ENCODE measurements around the gene SPTLC2.

Gene SPTLC2

DNA sequence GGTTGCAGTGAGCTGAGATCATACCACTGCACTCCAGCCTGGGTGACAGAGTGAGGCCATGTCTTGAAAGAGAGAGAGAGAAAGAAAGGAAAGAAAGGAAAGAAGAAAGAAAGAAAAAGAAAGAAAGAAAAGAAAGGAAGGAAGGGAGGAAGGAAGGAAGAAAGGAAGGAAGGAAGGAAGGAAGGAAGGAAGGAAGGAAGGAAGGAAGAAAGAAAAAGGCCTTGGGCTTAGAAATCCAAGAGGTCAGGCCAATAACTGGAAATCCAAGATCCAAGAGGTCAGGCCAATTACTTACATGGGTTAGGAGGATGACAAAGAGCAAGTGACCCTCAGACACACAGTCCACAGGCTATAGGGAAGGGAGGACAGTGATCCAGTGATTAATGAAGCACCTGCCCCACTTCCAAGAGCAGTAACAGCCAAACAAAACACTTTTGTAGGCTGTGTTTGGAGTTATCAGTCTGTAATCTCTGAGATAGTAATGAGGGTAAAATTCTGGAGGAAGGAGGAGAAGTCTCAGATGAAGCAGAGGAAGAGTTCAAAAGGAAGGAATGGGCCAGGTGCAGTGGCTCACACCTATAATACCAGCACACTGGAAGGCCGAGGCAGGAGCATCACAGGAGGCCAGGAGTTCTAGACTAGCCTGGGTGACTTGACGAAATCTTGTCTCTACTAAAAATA lies 32.2 kb upstream of the SPTLC2 start:
- H3K27ac ChIP-seq (replicated peaks), result no peak overlapping the region
- no peaks in the 10 kb centered on the region for H3K27me3 ChIP-seq (ENCODE audit: insufficient read depth, poor library complexity, severe bottlenecking)
- DNase-seq (ENCODE audit: low read depth in 1 of 2, low spot score in 1 of 2), result no peak
- no peak overlapping the region for H3K4me3 ChIP-seq (replicated peaks; ENCODE audit: insufficient read depth, low read length)
- TF ChIP-seq SPI1 (IDR thresholded peaks at IDR 0.05; ENCODE audit: borderline replicate concordance, low read depth) (no peak), GABPA (IDR thresholded peaks at IDR 0.05; ENCODE audit: low read depth) (no peak), POLR2AphosphoS5 (IDR thresholded peaks at IDR 0.05; ENCODE audit: low read depth) (no peak), CTCF (IDR thresholded peaks at IDR 0.05; ENCODE audit: insufficient read depth, low read length) (no peak)
- TF ChIP-seq, protein P1, sequence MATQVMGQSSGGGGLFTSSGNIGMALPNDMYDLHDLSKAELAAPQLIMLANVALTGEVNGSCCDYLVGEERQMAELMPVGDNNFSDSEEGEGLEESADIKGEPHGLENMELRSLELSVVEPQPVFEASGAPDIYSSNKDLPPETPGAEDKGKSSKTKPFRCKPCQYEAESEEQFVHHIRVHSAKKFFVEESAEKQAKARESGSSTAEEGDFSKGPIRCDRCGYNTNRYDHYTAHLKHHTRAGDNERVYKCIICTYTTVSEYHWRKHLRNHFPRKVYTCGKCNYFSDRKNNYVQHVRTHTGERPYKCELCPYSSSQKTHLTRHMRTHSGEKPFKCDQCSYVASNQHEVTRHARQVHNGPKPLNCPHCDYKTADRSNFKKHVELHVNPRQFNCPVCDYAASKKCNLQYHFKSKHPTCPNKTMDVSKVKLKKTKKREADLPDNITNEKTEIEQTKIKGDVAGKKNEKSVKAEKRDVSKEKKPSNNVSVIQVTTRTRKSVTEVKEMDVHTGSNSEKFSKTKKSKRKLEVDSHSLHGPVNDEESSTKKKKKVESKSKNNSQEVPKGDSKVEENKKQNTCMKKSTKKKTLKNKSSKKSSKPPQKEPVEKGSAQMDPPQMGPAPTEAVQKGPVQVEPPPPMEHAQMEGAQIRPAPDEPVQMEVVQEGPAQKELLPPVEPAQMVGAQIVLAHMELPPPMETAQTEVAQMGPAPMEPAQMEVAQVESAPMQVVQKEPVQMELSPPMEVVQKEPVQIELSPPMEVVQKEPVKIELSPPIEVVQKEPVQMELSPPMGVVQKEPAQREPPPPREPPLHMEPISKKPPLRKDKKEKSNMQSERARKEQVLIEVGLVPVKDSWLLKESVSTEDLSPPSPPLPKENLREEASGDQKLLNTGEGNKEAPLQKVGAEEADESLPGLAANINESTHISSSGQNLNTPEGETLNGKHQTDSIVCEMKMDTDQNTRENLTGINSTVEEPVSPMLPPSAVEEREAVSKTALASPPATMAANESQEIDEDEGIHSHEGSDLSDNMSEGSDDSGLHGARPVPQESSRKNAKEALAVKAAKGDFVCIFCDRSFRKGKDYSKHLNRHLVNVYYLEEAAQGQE (IDR thresholded peaks at IDR 0.05; ENCODE audit: insufficient replicate concordance, low read depth), result no peak

DNA sequence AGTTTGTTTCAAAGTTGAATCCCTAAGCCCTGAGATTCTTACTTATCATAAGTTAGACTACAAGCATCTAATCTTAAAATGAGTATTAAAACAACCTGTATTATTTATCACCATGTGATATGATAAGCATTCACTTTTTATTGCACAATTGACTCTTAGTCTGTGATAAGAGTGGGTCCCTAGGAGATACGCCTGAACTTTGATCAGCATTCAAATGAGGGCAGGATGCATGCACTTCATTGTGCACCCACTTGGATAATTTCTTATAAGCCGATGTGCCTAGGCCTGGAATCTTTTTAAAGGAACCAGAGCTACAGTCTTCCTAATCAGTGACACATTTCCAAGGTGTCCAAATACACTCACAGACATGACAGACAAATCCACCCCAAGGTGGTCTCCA lies 31.4 kb upstream of the SPTLC2 start:
- TF ChIP-seq GABPA (IDR thresholded peaks at IDR 0.05; ENCODE audit: low read depth) (no peak), CTCF (IDR thresholded peaks at IDR 0.05; ENCODE audit: insufficient read depth, low read length) (no peak), SPI1 (IDR thresholded peaks at IDR 0.05; ENCODE audit: borderline replicate concordance, low read depth) (no peak), POLR2AphosphoS5 (IDR thresholded peaks at IDR 0.05; ENCODE audit: low read depth) (no peak)
- TF ChIP-seq, protein P1 (IDR thresholded peaks at IDR 0.05; ENCODE audit: insufficient replicate concordance, low read depth), result no peak
- no peak overlapping the region for H3K4me3 ChIP-seq (replicated peaks; ENCODE audit: insufficient read depth, low read length)
- no peaks in the 10 kb centered on the region for H3K27me3 ChIP-seq (ENCODE audit: insufficient read depth, poor library complexity, severe bottlenecking)
- H3K27ac ChIP-seq (replicated peaks), result no peak overlapping the region
- DNase-seq (ENCODE audit: low read depth in 1 of 2, low spot score in 1 of 2), result no peak

DNA sequence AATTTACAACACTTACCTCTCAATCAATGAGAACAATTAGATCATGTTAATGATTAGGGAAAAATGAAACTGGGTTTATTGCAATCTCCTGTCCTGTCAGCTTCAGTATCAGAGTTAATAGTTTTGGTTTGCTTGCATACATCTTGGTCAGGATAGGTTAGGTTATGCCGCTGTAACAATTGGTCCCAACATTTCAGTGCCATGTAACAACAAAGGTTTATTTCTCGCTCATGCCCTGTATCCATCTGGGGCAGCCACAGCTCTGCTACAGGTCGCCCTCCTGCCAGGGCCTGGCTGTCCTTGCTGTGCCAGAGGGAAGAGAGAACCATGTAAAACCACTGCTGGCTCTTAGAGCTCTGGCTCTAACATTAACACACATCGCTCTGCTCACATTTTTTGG lies 30.5 kb upstream of the SPTLC2 start:
- Histone ChIP-seq H3K27me3 (ENCODE audit: insufficient read depth, poor library complexity, severe bottlenecking) (no peaks in the 10 kb centered on the region), H3K4me3 (replicated peaks; ENCODE audit: insufficient read depth, low read length) (no peak overlapping the region), H3K27ac (replicated peaks) (no peak overlapping the region)
- no peak for TF ChIP-seq SPI1 (IDR thresholded peaks at IDR 0.05; ENCODE audit: borderline replicate concordance, low read depth)
- TF ChIP-seq CTCF (IDR thresholded peaks at IDR 0.05; ENCODE audit: insufficient read depth, low read length), result no peak
- TF ChIP-seq, protein P1 (IDR thresholded peaks at IDR 0.05; ENCODE audit: insufficient replicate concordance, low read depth), result no peak
- no peak for TF ChIP-seq POLR2AphosphoS5 (IDR thresholded peaks at IDR 0.05; ENCODE audit: low read depth)
- TF ChIP-seq GABPA (IDR thresholded peaks at IDR 0.05; ENCODE audit: low read depth), result no peak
- no peak for DNase-seq (ENCODE audit: low read depth in 1 of 2, low spot score in 1 of 2)

Data from HL-60 (cell line).